ENCODE data around the gene DYSF. TPM values are rescaled to one million over a fixed set of nuclear protein-coding genes. Genes with fewer than 3 reads are reported as not detected.

Gene DYSF
- total RNA-seq, 1 experiment from 2014 or later, result 2.2 TPM

DNA sequence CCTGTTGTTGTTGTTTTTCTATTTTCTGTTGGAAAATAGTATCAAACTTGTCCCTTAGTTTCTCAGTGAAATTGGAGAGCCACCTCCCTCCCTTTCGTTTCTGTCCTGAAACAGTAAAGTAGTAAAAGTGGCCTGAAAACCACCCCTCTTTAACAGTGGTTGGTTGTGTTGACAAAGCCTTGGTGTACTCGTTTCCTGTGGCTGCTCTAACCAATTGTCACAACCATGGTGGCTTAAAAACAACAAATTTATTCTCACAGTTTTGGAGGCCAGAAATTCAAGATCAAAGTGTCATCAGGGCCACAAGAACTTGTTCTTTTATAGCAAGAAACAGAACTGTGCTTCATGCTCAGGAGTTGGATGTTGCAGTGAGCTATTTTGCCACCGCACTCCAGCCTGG is 4.0 kb upstream of the DYSF start:
- Mint-ChIP-seq H3K27me3 (ENCODE audit: insufficient read depth, unreplicated experiment) (no peaks in the 10 kb centered on the region), H3K36me3 (ENCODE audit: insufficient read depth, unreplicated experiment) (peaks cover 6% of the 10 kb centered on the region), H3K9me3 (ENCODE audit: unreplicated experiment) (no peaks in the 10 kb centered on the region), H3K4me3 (ENCODE audit: unreplicated experiment) (no peak overlapping the region), H3K27ac (ENCODE audit: unreplicated experiment) (no peak overlapping the region), H3K4me1 (ENCODE audit: low read depth, unreplicated experiment) (peaks cover 33% of the 10 kb centered on the region)
- Histone ChIP-seq H3K4me1 (peaks cover 5% of the 10 kb centered on the region; the same call in 1 of the 2 replicates), H3K36me3 (ENCODE audit: control insufficient read depth, insufficient read depth, low read length) (no peaks in the 10 kb centered on the region), H3K27me3 (replicated peaks; ENCODE audit: control insufficient read depth, insufficient read depth, low read length) (no peaks in the 10 kb centered on the region), H3K4me3 (ENCODE audit: low read depth, low read length) (no peak overlapping the region), H3K9me3 (no peaks in the 10 kb centered on the region)
- TF ChIP-seq, protein P1, sequence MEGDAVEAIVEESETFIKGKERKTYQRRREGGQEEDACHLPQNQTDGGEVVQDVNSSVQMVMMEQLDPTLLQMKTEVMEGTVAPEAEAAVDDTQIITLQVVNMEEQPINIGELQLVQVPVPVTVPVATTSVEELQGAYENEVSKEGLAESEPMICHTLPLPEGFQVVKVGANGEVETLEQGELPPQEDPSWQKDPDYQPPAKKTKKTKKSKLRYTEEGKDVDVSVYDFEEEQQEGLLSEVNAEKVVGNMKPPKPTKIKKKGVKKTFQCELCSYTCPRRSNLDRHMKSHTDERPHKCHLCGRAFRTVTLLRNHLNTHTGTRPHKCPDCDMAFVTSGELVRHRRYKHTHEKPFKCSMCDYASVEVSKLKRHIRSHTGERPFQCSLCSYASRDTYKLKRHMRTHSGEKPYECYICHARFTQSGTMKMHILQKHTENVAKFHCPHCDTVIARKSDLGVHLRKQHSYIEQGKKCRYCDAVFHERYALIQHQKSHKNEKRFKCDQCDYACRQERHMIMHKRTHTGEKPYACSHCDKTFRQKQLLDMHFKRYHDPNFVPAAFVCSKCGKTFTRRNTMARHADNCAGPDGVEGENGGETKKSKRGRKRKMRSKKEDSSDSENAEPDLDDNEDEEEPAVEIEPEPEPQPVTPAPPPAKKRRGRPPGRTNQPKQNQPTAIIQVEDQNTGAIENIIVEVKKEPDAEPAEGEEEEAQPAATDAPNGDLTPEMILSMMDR (IDR thresholded peaks at IDR 0.05; ENCODE audit: insufficient read depth in 1 of 2, low read depth in 1 of 2, low read length in 1 of 2, severe bottlenecking in 1 of 2, unreplicated experiment in 1 of 2), result no peak
- intact Hi-C loops (cut with micrococcal nuclease; ENCODE audit: unreplicated experiment), result no loop called here
- DNase-seq, result no peak
- no TSS peak for BruUV-seq (replicated peaks)
- POLR2A ChIA-PET, result no interaction called here
- CTCF ChIA-PET, result interaction anchor here (1.6 kb wide), 1 partner anchor 12 kb away, joined by 3 read pairs; no protein-coding TSS in a partner anchor

DNA sequence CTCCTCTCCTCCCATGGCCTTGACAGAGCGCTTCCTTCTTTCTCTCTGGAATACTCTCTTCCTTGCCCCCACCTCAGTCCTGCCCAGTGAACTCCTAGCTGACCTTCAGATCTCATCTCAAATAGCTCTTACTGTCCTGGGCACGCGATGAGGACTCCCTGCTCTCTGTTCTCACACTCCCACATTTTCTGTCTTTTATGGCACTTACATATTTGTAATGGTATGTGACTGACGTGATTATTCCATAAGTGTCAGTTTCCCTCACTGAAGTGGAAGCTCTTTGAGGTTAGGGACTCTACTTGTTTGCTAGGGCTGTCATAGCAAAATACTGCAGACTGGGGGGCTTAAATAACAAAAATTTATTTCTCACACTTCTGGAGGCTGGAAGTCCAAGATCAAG is 1.7 kb upstream of the DYSF start:
- POLR2A ChIA-PET, result no interaction called here

DNA sequence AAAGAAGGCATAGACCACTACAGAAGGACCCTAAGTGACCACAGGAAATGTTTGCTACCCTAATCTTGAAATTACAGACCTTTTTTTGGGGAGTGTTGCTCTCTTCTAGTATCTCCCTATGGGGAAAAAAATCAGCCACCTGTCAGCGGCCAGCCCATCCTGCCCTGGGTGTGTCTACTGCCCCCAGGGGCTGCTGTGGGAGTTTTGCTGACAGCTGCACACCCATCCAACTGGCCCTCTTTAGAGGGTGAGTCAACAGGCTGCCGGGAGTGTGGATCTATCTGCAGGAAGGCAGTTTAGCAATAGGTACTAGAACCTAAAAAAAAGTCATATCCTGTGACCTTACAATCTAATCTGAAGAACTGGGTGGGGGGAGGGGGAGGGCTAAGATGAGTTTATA is 796 bp upstream of the DYSF start:
- no peak overlapping the region for H3K4me3 ChIP-seq (ENCODE audit: low read depth, low read length)

More for the DNA sequence above, 1.7 kb upstream of the DYSF start:
- no peak for DNase-seq
- BruUV-seq (replicated peaks), result no TSS peak
- Mint-ChIP-seq H3K36me3 (ENCODE audit: insufficient read depth, unreplicated experiment) (no peaks in the 10 kb centered on the region), H3K9me3 (ENCODE audit: unreplicated experiment) (no peaks in the 10 kb centered on the region), H3K27ac (ENCODE audit: unreplicated experiment) (no peak overlapping the region), H3K27me3 (ENCODE audit: insufficient read depth, unreplicated experiment) (no peaks in the 10 kb centered on the region), H3K4me3 (ENCODE audit: unreplicated experiment) (no peak overlapping the region), H3K4me1 (ENCODE audit: low read depth, unreplicated experiment) (peaks cover 28% of the 10 kb centered on the region)
- peaks cover 16% of the 10 kb centered on the region for H3K4me1 ChIP-seq
- no peak overlapping the region for H3K4me3 ChIP-seq (ENCODE audit: low read depth, low read length)
- H3K27me3 ChIP-seq (replicated peaks; ENCODE audit: control insufficient read depth, insufficient read depth, low read length), result no peaks in the 10 kb centered on the region
- TF ChIP-seq, protein P1 (IDR thresholded peaks at IDR 0.05; ENCODE audit: insufficient read depth in 1 of 2, low read depth in 1 of 2, low read length in 1 of 2, severe bottlenecking in 1 of 2, unreplicated experiment in 1 of 2), result no peak
- intact Hi-C loops (cut with micrococcal nuclease; ENCODE audit: unreplicated experiment), result loop anchor here (2.0 kb wide), 1 partner anchor 59 kb away; no protein-coding TSS in a partner anchor
- no peaks in the 10 kb centered on the region for H3K36me3 ChIP-seq (ENCODE audit: control insufficient read depth, insufficient read depth, low read length)
- H3K9me3 ChIP-seq, result no peaks in the 10 kb centered on the region
- CTCF ChIA-PET, result interaction anchor here (1.2 kb wide), 1 partner anchor 10 kb away, joined by 3 read pairs; no protein-coding TSS in a partner anchor

More for the DNA sequence above, 796 bp upstream of the DYSF start:
- H3K4me1 Mint-ChIP-seq (ENCODE audit: low read depth, unreplicated experiment), result peaks cover 23% of the 10 kb centered on the region
- no peaks in the 10 kb centered on the region for H3K9me3 Mint-ChIP-seq (ENCODE audit: unreplicated experiment)
- Histone ChIP-seq H3K9me3 (no peaks in the 10 kb centered on the region), H3K4me1 (peaks cover 18% of the 10 kb centered on the region), H3K27me3 (replicated peaks; ENCODE audit: control insufficient read depth, insufficient read depth, low read length) (no peaks in the 10 kb centered on the region), H3K36me3 (ENCODE audit: control insufficient read depth, insufficient read depth, low read length) (no peaks in the 10 kb centered on the region)
- no peaks in the 10 kb centered on the region for H3K27me3 Mint-ChIP-seq (ENCODE audit: insufficient read depth, unreplicated experiment)
- DNase-seq, result peak; percentile 70 to 81
- ChIA-PET POLR2A (interaction anchor here (0.6 kb wide), 1 partner anchor 1383 kb away, joined by 12 read pairs; no protein-coding TSS in a partner anchor), CTCF (interaction anchor here (0.5 to 1.3 kb wide), 5 partner anchors 9 to 121 kb away, joined by 3 to 6 read pairs (median 3); partner anchors contain the start of gene ZNF638)
- H3K4me3 Mint-ChIP-seq (ENCODE audit: unreplicated experiment), result peak overlapping the region; percentile 26
- TF ChIP-seq, protein P1 (IDR thresholded peaks at IDR 0.05; ENCODE audit: insufficient read depth in 1 of 2, low read depth in 1 of 2, low read length in 1 of 2, severe bottlenecking in 1 of 2, unreplicated experiment in 1 of 2), result peak; percentile 37 to 51
- H3K27ac Mint-ChIP-seq (ENCODE audit: unreplicated experiment), result no peak overlapping the region
- H3K36me3 Mint-ChIP-seq (ENCODE audit: insufficient read depth, unreplicated experiment), result no peaks in the 10 kb centered on the region
- intact Hi-C loops (cut with micrococcal nuclease; ENCODE audit: unreplicated experiment), result loop anchor here (2.0 kb wide), 1 partner anchor 58 kb away; no protein-coding TSS in a partner anchor
- BruUV-seq (replicated peaks), result no TSS peak

Data from Caco-2 (cell line).